ENCODE results near the gene HLA-A.

DNA sequence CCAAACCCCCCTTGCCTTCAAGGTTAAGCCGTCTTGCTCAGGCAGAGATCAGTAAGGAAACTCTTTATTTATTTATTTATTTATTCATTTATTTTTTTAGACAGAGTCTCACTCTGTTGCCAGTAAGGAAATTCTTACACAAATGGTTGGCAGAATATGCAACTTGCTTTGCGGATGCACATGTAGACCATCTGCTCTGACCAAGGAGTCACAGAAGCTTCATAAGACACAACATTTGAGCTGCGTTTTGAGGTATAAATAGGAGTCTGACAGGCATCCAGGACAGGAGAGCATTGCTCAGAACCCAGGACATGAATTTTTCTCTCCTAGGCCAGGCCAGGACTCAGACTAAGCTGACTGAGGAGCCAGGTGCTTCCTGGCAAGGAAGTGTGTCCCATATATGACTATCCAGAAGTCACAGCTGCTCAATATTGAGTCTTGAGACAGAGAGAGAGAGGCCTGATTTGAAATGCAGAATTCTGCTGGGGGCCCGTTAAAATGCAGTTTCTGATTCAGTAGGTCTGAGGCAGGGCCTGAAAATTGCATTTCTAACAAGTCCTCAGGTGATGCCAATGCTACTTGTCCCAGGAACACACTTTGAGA lies 43.9 kb downstream of the HLA-A start:
- TF ChIP-seq, protein P1, sequence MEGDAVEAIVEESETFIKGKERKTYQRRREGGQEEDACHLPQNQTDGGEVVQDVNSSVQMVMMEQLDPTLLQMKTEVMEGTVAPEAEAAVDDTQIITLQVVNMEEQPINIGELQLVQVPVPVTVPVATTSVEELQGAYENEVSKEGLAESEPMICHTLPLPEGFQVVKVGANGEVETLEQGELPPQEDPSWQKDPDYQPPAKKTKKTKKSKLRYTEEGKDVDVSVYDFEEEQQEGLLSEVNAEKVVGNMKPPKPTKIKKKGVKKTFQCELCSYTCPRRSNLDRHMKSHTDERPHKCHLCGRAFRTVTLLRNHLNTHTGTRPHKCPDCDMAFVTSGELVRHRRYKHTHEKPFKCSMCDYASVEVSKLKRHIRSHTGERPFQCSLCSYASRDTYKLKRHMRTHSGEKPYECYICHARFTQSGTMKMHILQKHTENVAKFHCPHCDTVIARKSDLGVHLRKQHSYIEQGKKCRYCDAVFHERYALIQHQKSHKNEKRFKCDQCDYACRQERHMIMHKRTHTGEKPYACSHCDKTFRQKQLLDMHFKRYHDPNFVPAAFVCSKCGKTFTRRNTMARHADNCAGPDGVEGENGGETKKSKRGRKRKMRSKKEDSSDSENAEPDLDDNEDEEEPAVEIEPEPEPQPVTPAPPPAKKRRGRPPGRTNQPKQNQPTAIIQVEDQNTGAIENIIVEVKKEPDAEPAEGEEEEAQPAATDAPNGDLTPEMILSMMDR (IDR thresholded peaks at IDR 0.05), result no peak
- no peak for TF ChIP-seq POLR2A (IDR thresholded peaks at IDR 0.05)

All from lower leg skin (tissue), 3 donors.